Endothelial cell of umbilical vein (primary cell): Measurements from ENCODE around the gene INTS12. TPM values are rescaled to one million over a fixed set of nuclear protein-coding genes. Genes with fewer than 3 reads are reported as not detected.

Experiments
- BruUV-seq: library from RNA; stranded (reverse); fragments of 400-500 nt; replicated peaks from 2 replicates; lab custom pipeline; 2021; lab: Mats Ljungman, UMichigan
- CTCF ChIA-PET: fragments of 300-600, 350-600 bp; sonication (Branson Sonifier 250); formaldehyde crosslinking; loops from one replicate; lab custom pipeline; 2021; ENCODE audit warnings: antibody characterized with exemption, inconsistent platforms; lab: Charles Lee
- POLR2A ChIA-PET: fragments of 300-600, 350-600 bp; sonication (Branson Sonifier 250); formaldehyde crosslinking; loops from one replicate; lab custom pipeline; 2021; ENCODE audit warnings: antibody characterized with exemption, inconsistent platforms; lab: Charles Lee
- DNase-seq: peaks from one replicate; pipeline ENCODE4 v3.0.0-alpha.2; 2011; ENCODE audit warnings: low read depth, low spot score
- FAIRE-seq: peaks from 2 replicates; lab custom pipeline; 2011; peaks lifted over from hg19 to GRCh38; lab: Jason Lieb, UNC
- H2AFZ ChIP-seq: 2 replicates; pipeline ENCODE4 v1.6.0; 2012; ENCODE audit warnings: low read depth, low read length, control low read depth, inconsistent platforms
- H3K27ac ChIP-seq: 2 replicates; pipeline ENCODE4 v1.5.1; 2011; ENCODE audit warnings: low read depth, mild to moderate bottlenecking, control low read depth, low read length, moderate library complexity; ENCODE audit not compliant: insufficient read depth
- H3K27me3 ChIP-seq, 2 experiments: 2 replicates each; pipeline versions ENCODE4 v1.6.0 to v1.6.1; 2011; ENCODE audit warnings: low read length in 2 of 2, mixed read lengths in 1 of 2; ENCODE audit not compliant: control insufficient read depth in 2 of 2, insufficient read depth in 2 of 2
- H3K36me3 ChIP-seq, 2 experiments: 2 replicates in 1 of 2; 3 replicates in 1 of 2; pipeline ENCODE4 v1.5.1; 2011; ENCODE audit warnings: low read length in 2 of 2, mild to moderate bottlenecking in 1 of 2, moderate library complexity in 1 of 2; ENCODE audit not compliant: control insufficient read depth in 2 of 2, insufficient read depth in 2 of 2; ENCODE audit errors: extremely low read depth in 1 of 2
- H3K4me1 ChIP-seq: 3 replicates; pipeline ENCODE4 v1.5.1; 2011; ENCODE audit warnings: mild to moderate bottlenecking, low read length; ENCODE audit not compliant: control insufficient read depth, insufficient read depth; ENCODE audit errors: extremely low read depth
- H3K4me2 ChIP-seq: 2 replicates; pipeline ENCODE4 v1.6.1; 2011; ENCODE audit warnings: low read length, control low read depth, mixed read lengths; ENCODE audit not compliant: insufficient read depth
- H3K4me3 ChIP-seq, 3 experiments: fragments of 200-600 bp in 1 of 3; sonication (generic), shearing (Covaris generic) in 1 of 3; replicated peaks in 1 of 3; 2 replicates each; pipeline ENCODE4 v1.5.1; 2011 to 2016; ENCODE audit warnings: control low read depth in 3 of 3, low read length in 3 of 3, mild to moderate bottlenecking in 2 of 3, inconsistent platforms in 1 of 3, low read depth in 1 of 3, moderate library complexity in 1 of 3; ENCODE audit not compliant: insufficient read depth in 1 of 3
- H3K79me2 ChIP-seq: 2 replicates; pipeline ENCODE4 v1.6.0; 2012; ENCODE audit warnings: low read length, inconsistent platforms; ENCODE audit not compliant: control insufficient read depth, insufficient read depth
- H3K9ac ChIP-seq: replicated peaks from 2 replicates; pipeline ENCODE3; 2011; ENCODE audit warnings: low read length, control low read depth; ENCODE audit not compliant: insufficient read depth; ENCODE audit errors: extremely low read depth
- H3K9me1 ChIP-seq: replicated peaks from 3 replicates; pipeline ENCODE4 v1.6.0; 2011; ENCODE audit warnings: mild to moderate bottlenecking, low read length; ENCODE audit not compliant: control insufficient read depth, insufficient read depth; ENCODE audit errors: extremely low read depth
- H3K9me3 ChIP-seq: replicated peaks from 2 replicates; pipeline ENCODE4 v1.5.1; 2012; ENCODE audit warnings: low read length, inconsistent platforms; ENCODE audit not compliant: control insufficient read depth, insufficient read depth
- H4K20me1 ChIP-seq: replicated peaks from 2 replicates; pipeline ENCODE3; 2011; ENCODE audit warnings: mild to moderate bottlenecking, low read length; ENCODE audit not compliant: control insufficient read depth, insufficient read depth; ENCODE audit errors: extremely low read depth
- EZH2 ChIP-seq: IDR thresholded peaks from 2 replicates; pipeline ENCODE4 v1.6.1; 2012; ENCODE audit warnings: borderline replicate concordance, low read depth, mild to moderate bottlenecking, moderate library complexity, low read length, inconsistent platforms; ENCODE audit not compliant: severe bottlenecking
- FOS ChIP-seq: IDR thresholded peaks from 2 replicates; pipeline ENCODE4 v1.6.1; 2011; ENCODE audit warnings: mild to moderate bottlenecking, low read length, moderate library complexity, borderline replicate concordance; ENCODE audit not compliant: insufficient read depth
- GATA2 ChIP-seq: IDR thresholded peaks from 2 replicates; pipeline ENCODE4 v1.7.0; 2011; ENCODE audit warnings: low read depth, mild to moderate bottlenecking, moderate library complexity, mixed read lengths, low read length; ENCODE audit not compliant: insufficient read length, insufficient read depth
- JUN ChIP-seq: IDR thresholded peaks from 2 replicates; pipeline ENCODE4 v1.6.1; 2011; ENCODE audit warnings: borderline replicate concordance, low read depth; ENCODE audit not compliant: insufficient read length, insufficient read depth
- MYC ChIP-seq: IDR thresholded peaks from one replicate; pipeline ENCODE4 v1.6.1; 2011; ENCODE audit warnings: mild to moderate bottlenecking, low read depth, low read length
- POLR2A ChIP-seq: IDR thresholded peaks from 2 replicates; pipeline ENCODE4 v1.6.1; 2012; ENCODE audit warnings: low read depth, mild to moderate bottlenecking, control low read depth, low read length
- POLR2AphosphoS5 ChIP-seq: IDR thresholded peaks from 2 replicates; pipeline ENCODE4 v1.6.1; 2012; ENCODE audit warnings: low read depth, mild to moderate bottlenecking, control low read depth, low read length, moderate library complexity; ENCODE audit not compliant: insufficient read depth
- dilution Hi-C: fragments of 300-500 bp; cut with MboI; formaldehyde crosslinking; loops from one replicate; pipeline ENCODE4 v1.15.0; 2019; ENCODE audit warnings: low sequenced_read_pairs; ENCODE audit not compliant: extremely low pct_ligation_motif_present
- intact Hi-C: fragments of 100-400 bp; cut with micrococcal nuclease; formaldehyde crosslinking; loops from one replicate; pipeline ENCODE4 v1.10.0; 2022
- polyA plus RNA-seq, 4 experiments: library from polyadenylated mRNA; depleted of rRNA in 3 of 4; stranded (reverse) in 3 of 4; unstranded in 1 of 4; fragments of >200 nt; gene quantifications; 2 replicates each; pipeline versions ENCODE4 v1.2.1 to v1.2.3, GENCODE V29; 2011 to 2012; ENCODE audit warnings: missing spikeins in 1 of 4
- total RNA-seq: library from RNA; stranded (reverse); gene quantifications from 2 replicates; pipeline ENCODE4 v1.2.3, GENCODE V29; 2021
- TF ChIP-seq, protein P1 (sequence below): IDR thresholded peaks from 2 replicates; pipeline ENCODE4 v1.6.1; 2011; ENCODE audit not compliant: insufficient read depth, insufficient read length
- TF ChIP-seq, protein P2 (sequence below), 2 donors: IDR thresholded peaks; 1 replicate in 1 of 2; 2 replicates in 1 of 2; pipeline ENCODE4 v1.5.1; 2011; ENCODE audit warnings: low read length in 2 of 2, mild to moderate bottlenecking in 2 of 2, moderate library complexity in 2 of 2, control low read depth in 1 of 2, inconsistent platforms in 1 of 2, low read depth in 1 of 2; ENCODE audit not compliant: insufficient read depth in 1 of 2; ENCODE audit errors: extremely low read depth in 1 of 2

The INTS12 gene
- total and polyA plus RNA-seq, 2 donors (not counting 3 experiments of a cell fraction or from before 2014, with no cell fraction given): 19.7 to 20.9 TPM

DNA sequence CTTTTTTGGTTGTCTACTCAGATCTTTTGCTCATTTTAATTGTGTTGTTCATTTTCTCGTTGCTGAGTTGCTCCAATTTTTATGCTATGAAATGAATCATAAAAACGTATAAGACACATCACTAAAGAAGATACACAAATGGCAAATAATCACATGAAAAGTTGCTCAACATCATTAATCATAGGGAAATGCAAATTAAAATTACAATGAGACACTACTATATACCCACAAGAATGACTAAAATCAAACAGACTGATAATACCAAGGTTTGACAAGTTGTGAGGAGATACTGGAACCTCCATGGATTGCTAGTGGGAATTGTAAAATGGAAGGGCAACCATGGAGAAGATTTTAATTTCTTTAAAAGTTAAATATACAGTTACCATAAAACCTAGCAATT lies 17.1 kb upstream of the INTS12 start:
- no peaks in the 10 kb centered on the region for H3K9me3 ChIP-seq
- H3K27me3 ChIP-seq: no peaks in the 10 kb centered on the region
- no peak for FAIRE-seq
- ChIA-PET POLR2A (no interaction called here), CTCF (no interaction called here)
- H3K36me3 ChIP-seq: peaks cover 0 to 3% of the 10 kb centered on the region in 2 experiments
- no peak overlapping the region for H3K27ac ChIP-seq
- no peak overlapping the region for H3K4me3 ChIP-seq
- H3K4me1 ChIP-seq: no peaks in the 10 kb centered on the region
- TF ChIP-seq FOS (no peak), MYC (no peak), POLR2AphosphoS5 (no peak), JUN (no peak), GATA2 (no peak), POLR2A (no peak), EZH2 (no peak)
- TF ChIP-seq, protein P1, sequence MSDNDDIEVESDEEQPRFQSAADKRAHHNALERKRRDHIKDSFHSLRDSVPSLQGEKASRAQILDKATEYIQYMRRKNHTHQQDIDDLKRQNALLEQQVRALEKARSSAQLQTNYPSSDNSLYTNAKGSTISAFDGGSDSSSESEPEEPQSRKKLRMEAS: no peak
- TF ChIP-seq, protein P2, sequence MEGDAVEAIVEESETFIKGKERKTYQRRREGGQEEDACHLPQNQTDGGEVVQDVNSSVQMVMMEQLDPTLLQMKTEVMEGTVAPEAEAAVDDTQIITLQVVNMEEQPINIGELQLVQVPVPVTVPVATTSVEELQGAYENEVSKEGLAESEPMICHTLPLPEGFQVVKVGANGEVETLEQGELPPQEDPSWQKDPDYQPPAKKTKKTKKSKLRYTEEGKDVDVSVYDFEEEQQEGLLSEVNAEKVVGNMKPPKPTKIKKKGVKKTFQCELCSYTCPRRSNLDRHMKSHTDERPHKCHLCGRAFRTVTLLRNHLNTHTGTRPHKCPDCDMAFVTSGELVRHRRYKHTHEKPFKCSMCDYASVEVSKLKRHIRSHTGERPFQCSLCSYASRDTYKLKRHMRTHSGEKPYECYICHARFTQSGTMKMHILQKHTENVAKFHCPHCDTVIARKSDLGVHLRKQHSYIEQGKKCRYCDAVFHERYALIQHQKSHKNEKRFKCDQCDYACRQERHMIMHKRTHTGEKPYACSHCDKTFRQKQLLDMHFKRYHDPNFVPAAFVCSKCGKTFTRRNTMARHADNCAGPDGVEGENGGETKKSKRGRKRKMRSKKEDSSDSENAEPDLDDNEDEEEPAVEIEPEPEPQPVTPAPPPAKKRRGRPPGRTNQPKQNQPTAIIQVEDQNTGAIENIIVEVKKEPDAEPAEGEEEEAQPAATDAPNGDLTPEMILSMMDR (IDR thresholded peaks at IDR 0.05; ENCODE audit: extremely low read depth in 1 of 2, insufficient read depth in 1 of 2, low read depth in 1 of 2, low read length in 2 of 2): no peak
- no TSS peak for BruUV-seq
- no peaks in the 10 kb centered on the region for H3K79me2 ChIP-seq
- intact Hi-C loops: no loop called here
- no peak overlapping the region for H2AFZ ChIP-seq
- dilution Hi-C loops: no loop called here
- no peak overlapping the region for H3K4me2 ChIP-seq
- no peak overlapping the region for H3K9ac ChIP-seq
- H3K9me1 ChIP-seq: no peaks in the 10 kb centered on the region
- H4K20me1 ChIP-seq: no peaks in the 10 kb centered on the region
- DNase-seq: no peak
